ENCODE results near the gene PAX7.

GRCh38 chr1:18661404-18662285, 31.0 kb downstream of the PAX7 start:
- no peak for TF ChIP-seq YY1 (IDR thresholded peaks at IDR 0.05; ENCODE audit: insufficient read depth, insufficient read length)
- no peak for TF ChIP-seq ZNF274 (IDR thresholded peaks at IDR 0.05; ENCODE audit: low read depth, low read length)
